Fibroblast of mammary gland (primary cell): Measurements from ENCODE around the gene DENND5A.
A peak's percentile ranks its signal among the peaks of the same experiment; 100 is the strongest.

ENCODE experiments used
- DNase-seq: peaks from one replicate; pipeline ENCODE4 v3.0.0-alpha.2; 2010; ENCODE audit warnings: low read depth
- H3K4me3 ChIP-seq: 2 replicates; pipeline ENCODE4 v1.5.1; 2011; ENCODE audit warnings: low read depth, mild to moderate bottlenecking, low read length, moderate library complexity; ENCODE audit not compliant: control insufficient read depth
- TF ChIP-seq, protein P1 (sequence below): conservative IDR thresholded peaks from 2 replicates; pipeline ENCODE4 v1.5.1; 2011; ENCODE audit warnings: low read depth, low read length, inconsistent platforms; ENCODE audit not compliant: control insufficient read depth, insufficient read depth

DENND5A gene

DNA sequence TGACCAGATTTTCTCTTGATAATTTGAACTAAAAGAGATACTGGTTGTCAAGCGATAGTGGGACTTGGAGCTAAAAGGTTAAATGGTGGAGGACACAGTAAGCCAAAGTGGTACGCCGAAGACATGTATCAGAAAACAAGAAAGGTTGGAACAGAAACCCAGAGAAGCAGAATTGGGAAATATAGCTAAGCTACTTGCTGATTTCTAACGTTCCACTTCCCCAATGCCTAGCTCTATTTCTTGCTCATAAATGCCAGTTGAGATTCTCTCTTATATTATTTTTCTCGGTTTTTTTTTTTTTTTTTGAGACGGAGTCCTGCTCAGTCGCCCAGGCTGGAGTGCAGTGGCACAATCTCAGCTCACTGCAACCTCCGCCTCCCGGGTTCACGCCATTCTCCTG lies 36.6 kb upstream of the DENND5A start:
- no peak for DNase-seq
- TF ChIP-seq, protein P1, sequence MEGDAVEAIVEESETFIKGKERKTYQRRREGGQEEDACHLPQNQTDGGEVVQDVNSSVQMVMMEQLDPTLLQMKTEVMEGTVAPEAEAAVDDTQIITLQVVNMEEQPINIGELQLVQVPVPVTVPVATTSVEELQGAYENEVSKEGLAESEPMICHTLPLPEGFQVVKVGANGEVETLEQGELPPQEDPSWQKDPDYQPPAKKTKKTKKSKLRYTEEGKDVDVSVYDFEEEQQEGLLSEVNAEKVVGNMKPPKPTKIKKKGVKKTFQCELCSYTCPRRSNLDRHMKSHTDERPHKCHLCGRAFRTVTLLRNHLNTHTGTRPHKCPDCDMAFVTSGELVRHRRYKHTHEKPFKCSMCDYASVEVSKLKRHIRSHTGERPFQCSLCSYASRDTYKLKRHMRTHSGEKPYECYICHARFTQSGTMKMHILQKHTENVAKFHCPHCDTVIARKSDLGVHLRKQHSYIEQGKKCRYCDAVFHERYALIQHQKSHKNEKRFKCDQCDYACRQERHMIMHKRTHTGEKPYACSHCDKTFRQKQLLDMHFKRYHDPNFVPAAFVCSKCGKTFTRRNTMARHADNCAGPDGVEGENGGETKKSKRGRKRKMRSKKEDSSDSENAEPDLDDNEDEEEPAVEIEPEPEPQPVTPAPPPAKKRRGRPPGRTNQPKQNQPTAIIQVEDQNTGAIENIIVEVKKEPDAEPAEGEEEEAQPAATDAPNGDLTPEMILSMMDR, result no peak
- no peak overlapping the region for H3K4me3 ChIP-seq

DNA sequence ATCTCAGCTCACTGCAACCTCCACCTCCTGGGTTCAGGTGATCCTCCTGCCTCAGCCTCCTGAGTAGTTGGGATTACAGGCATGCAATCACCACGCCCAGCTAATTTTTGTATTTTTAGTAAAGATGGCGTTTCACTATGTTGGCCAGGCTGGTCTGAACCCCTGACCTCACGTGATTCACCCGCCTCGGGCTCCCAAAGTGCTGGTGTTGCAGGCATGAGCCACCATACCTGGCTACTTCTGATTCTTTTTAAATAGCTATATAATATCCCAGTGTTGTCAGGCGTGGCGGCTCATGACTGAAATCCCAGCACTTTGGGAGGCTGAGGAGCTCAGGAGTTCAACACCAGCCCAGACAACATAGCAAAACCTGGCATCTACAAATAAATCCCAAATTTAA lies 28.5 kb upstream of the DENND5A start:
- no peak for DNase-seq
- TF ChIP-seq, protein P1, result no peak
- H3K4me3 ChIP-seq, result no peak overlapping the region

DNA sequence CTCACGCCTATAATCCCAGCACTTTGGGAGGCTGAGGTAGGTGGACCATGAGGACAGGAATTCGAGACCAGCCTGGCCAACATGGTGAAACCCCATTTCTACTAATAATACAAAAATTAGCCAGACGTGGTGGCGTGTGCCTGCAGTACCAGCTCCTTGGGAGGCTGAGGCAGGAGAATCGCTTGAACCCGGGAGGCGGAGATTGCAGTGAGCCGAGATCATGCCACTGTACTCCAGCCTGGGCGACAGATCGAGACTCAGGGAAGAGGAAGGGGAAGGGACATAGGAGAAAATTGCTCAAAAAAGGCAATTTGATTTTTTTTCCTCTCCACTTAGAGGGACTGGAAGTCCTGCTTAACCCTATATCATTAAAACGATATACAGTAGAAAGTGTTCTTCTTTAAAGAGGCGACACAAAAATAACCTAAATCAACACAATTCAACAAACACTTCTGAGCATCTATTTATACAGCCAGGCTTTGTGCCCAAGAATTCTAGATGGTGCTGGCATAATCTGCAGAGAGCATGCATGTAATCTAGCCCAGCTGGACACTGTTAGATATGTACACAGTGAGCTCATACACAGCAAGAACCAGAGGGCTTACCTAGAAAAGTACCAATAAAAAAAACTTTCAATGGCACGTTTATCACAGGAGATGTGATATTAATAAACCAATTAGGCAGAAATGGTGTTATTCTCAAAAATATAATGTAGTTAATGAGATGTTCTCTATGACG lies 20.9 kb upstream of the DENND5A start:
- H3K4me3 ChIP-seq, result no peak overlapping the region
- DNase-seq, result no peak
- TF ChIP-seq, protein P1, result no peak

- H3K4me3 ChIP-seq, result no peak overlapping the region
- DNase-seq, result peak; percentile 54
- TF ChIP-seq, protein P1, result no peak
Observed at GRCh38 chr11:9280655-9281301, 15.6 kb upstream of the DENND5A start.

DNA sequence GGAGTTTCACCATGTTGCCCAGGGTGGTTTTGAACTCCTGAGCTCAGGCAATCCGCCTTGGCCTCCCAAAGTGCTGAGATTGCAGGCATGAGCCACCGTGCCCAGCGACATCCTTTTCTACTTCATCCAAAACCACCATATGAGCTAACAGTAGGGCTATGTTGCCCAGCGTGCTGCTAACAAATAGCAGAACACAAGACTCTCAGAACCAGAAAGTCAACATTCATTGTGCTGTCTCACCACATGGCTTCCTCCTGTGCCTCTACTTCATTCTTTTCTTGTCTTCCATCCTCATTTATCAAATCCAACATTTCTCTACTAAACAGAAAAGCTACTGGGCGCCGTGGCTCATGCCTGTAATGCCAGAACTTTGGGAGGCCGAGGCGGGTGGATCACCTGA lies 12.0 kb upstream of the DENND5A start:
- TF ChIP-seq, protein P1, result no peak
- no peak overlapping the region for H3K4me3 ChIP-seq
- no peak for DNase-seq

GRCh38 chr11:9276571-9276970 lies 11.4 kb upstream of the DENND5A start:
- TF ChIP-seq, protein P1, result no peak
- no peak overlapping the region for H3K4me3 ChIP-seq
- no peak for DNase-seq
